ENCODE data around the gene FGD5.

DNA sequence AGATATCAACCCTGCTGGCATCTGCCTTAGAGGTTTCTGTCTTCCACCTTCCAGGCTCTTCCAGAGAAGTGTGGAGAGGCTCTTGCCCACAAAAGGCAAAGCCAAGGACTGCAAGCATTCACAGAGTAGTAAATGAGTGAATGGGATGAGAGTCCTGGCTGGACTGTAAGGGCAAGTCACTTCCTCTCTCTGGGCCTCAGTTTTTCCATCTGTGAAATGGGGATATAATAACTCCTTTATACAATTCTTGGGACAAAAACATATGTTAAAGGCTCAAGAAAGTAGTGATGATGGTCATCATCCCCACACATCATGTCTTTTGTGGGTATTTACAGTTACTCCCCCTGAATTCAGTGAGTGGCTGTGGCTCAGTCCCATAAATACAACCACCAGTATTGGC is 10.7 kb upstream of the FGD5 start:
- TF ChIP-seq, protein P1, sequence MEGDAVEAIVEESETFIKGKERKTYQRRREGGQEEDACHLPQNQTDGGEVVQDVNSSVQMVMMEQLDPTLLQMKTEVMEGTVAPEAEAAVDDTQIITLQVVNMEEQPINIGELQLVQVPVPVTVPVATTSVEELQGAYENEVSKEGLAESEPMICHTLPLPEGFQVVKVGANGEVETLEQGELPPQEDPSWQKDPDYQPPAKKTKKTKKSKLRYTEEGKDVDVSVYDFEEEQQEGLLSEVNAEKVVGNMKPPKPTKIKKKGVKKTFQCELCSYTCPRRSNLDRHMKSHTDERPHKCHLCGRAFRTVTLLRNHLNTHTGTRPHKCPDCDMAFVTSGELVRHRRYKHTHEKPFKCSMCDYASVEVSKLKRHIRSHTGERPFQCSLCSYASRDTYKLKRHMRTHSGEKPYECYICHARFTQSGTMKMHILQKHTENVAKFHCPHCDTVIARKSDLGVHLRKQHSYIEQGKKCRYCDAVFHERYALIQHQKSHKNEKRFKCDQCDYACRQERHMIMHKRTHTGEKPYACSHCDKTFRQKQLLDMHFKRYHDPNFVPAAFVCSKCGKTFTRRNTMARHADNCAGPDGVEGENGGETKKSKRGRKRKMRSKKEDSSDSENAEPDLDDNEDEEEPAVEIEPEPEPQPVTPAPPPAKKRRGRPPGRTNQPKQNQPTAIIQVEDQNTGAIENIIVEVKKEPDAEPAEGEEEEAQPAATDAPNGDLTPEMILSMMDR (IDR thresholded peaks at IDR 0.05), result no peak
- no peak for TF ChIP-seq EZH2phosphoT487 (IDR thresholded peaks at IDR 0.05)

Measured in neural progenitor cell (in vitro differentiated cells).